DOHH2 (cell line): Measurements from ENCODE around the gene RB1.

Source experiments
- H3F3A ChIP-seq: fragments of 200-600 bp; sonication (generic), shearing (Covaris generic); 2 replicates; pipeline ENCODE4 v1.6.0; 2016; ENCODE audit warnings: antibody characterized with exemption, mild to moderate bottlenecking; ENCODE audit not compliant: control insufficient read depth, insufficient read depth
- H3K27ac ChIP-seq: fragments of 200-600 bp; sonication (generic); 2 replicates; pipeline ENCODE4 v1.5.1; 2014; ENCODE audit warnings: low read depth, mild to moderate bottlenecking, low read length, moderate library complexity
- H3K27me3 ChIP-seq: fragments of 200-600 bp; sonication (generic); 2 replicates; pipeline ENCODE4 v1.6.1; 2014; ENCODE audit warnings: mild to moderate bottlenecking, low read length, mixed read lengths; ENCODE audit not compliant: control insufficient read depth
- H3K36me3 ChIP-seq: fragments of 200-600 bp; sonication (generic); 2 replicates; pipeline ENCODE4 v1.6.1; 2014; ENCODE audit warnings: mild to moderate bottlenecking, low read length, moderate library complexity, mixed read lengths; ENCODE audit not compliant: control insufficient read depth
- H3K4me1 ChIP-seq: fragments of 200-600 bp; sonication (generic); 2 replicates; pipeline ENCODE4 v1.6.1; 2014; ENCODE audit warnings: mild to moderate bottlenecking, low read length, mixed read lengths; ENCODE audit not compliant: control insufficient read depth
- H3K4me2 ChIP-seq: fragments of 200-600 bp; sonication (generic); 2 replicates; pipeline ENCODE4 v1.6.0; 2014; ENCODE audit warnings: mild to moderate bottlenecking, low read length, moderate library complexity
- H3K4me3 ChIP-seq: fragments of 200-600 bp; sonication (generic); 2 replicates; pipeline ENCODE4 v1.5.1; 2014; ENCODE audit warnings: mild to moderate bottlenecking, low read length, mixed read lengths
- H3K79me2 ChIP-seq: fragments of 200-600 bp; sonication (generic); 2 replicates; pipeline ENCODE4 v1.6.1; 2014; ENCODE audit warnings: mild to moderate bottlenecking, low read length, mixed read lengths; ENCODE audit not compliant: control insufficient read depth
- H3K9me2 ChIP-seq: fragments of 200-600 bp; sonication (generic); replicated peaks from 2 replicates; pipeline ENCODE4 v1.6.1; 2014; ENCODE audit warnings: mild to moderate bottlenecking, low read length, mixed read lengths; ENCODE audit not compliant: control insufficient read depth
- H3K9me3 ChIP-seq: fragments of 200-600 bp; sonication (generic); 2 replicates; pipeline ENCODE4 v1.6.1; 2014; ENCODE audit warnings: antibody characterized with exemption, low read length, mixed read lengths; ENCODE audit not compliant: control insufficient read depth, insufficient read depth
- H4K20me1 ChIP-seq: fragments of 200-600 bp; sonication (generic); 2 replicates; pipeline ENCODE4 v1.6.0; 2014; ENCODE audit warnings: low read depth, mild to moderate bottlenecking, antibody characterized with exemption, low read length, moderate library complexity; ENCODE audit not compliant: control insufficient read depth, insufficient read depth
- CTCF ChIP-seq: fragments of 200-600 bp; sonication (generic); IDR thresholded peaks from one replicate; pipeline ENCODE4 v1.5.1; 2014; ENCODE audit warnings: antibody characterized with exemption, mild to moderate bottlenecking, low read depth, low read length; ENCODE audit not compliant: poor library complexity, severe bottlenecking
- EZH2phosphoT487 ChIP-seq: fragments of 200-600 bp; sonication (generic); IDR thresholded peaks from 2 replicates; pipeline ENCODE4 v1.6.1; 2017; ENCODE audit warnings: borderline replicate concordance, mild to moderate bottlenecking, antibody characterized with exemption, low read length, moderate library complexity, mixed read lengths

Gene RB1

GRCh38 chr13:48457578-48458242 is 154.2 kb downstream of the RB1 start:
- Histone ChIP-seq H4K20me1 (no peaks in the 10 kb centered on the region), H3K9me2 (no peaks in the 10 kb centered on the region), H3K27me3 (no peaks in the 10 kb centered on the region), H3K36me3 (peaks cover 90% of the 10 kb centered on the region), H3K9me3 (no peaks in the 10 kb centered on the region), H3K4me3 (no peak overlapping the region), H3K4me1 (no peaks in the 10 kb centered on the region), H3K27ac (no peak overlapping the region), H3F3A (no peaks in the 10 kb centered on the region), H3K79me2 (no peaks in the 10 kb centered on the region), H3K4me2 (no peak overlapping the region)
- TF ChIP-seq EZH2phosphoT487, result no peak
- TF ChIP-seq CTCF, result no peak

- Histone ChIP-seq H3K9me3 (no peaks in the 10 kb centered on the region), H3F3A (no peaks in the 10 kb centered on the region; the same call in 1 of the 2 replicates), H4K20me1 (no peaks in the 10 kb centered on the region), H3K27ac (no peak overlapping the region), H3K4me3 (no peak overlapping the region), H3K36me3 (peaks cover 76% of the 10 kb centered on the region), H3K4me1 (peaks cover 23% of the 10 kb centered on the region), H3K27me3 (no peaks in the 10 kb centered on the region), H3K4me2 (no peak overlapping the region), H3K9me2 (no peaks in the 10 kb centered on the region), H3K79me2 (no peaks in the 10 kb centered on the region)
- TF ChIP-seq EZH2phosphoT487 (no peak), CTCF (no peak)
These were observed 171.7 kb downstream of the RB1 start for GRCh38 chr13:48475230-48475629.

- TF ChIP-seq EZH2phosphoT487 (no peak), CTCF (no peak)
- Histone ChIP-seq H3K36me3 (peaks cover 83% of the 10 kb centered on the region), H3K4me1 (peaks cover 23% of the 10 kb centered on the region), H4K20me1 (no peaks in the 10 kb centered on the region), H3K79me2 (no peaks in the 10 kb centered on the region), H3K9me3 (no peaks in the 10 kb centered on the region), H3F3A (no peaks in the 10 kb centered on the region; the same call in 1 of the 2 replicates), H3K27me3 (no peaks in the 10 kb centered on the region), H3K27ac (no peak overlapping the region), H3K4me3 (no peak overlapping the region), H3K9me2 (no peaks in the 10 kb centered on the region), H3K4me2 (no peak overlapping the region)
These were observed 172.7 kb downstream of the RB1 start for GRCh38 chr13:48476215-48476614.
